ENCODE results near the gene ELP1.
"Not testable (repeated sequence)": the region's sequence is repeated elsewhere in the genome, so short reads cannot be mapped to it uniquely, and the experiment has no call there.

ELP1 gene

GRCh38 chr9:108921200-108921599, 12.7 kb downstream of the ELP1 start:
- no peak for DNase-seq

- DNase-seq = not testable (repeated sequence)
Measured at GRCh38 chr9:108920401-108920800, 13.5 kb downstream of the ELP1 start.

GRCh38 chr9:108919517-108919916, 14.4 kb downstream of the ELP1 start:
- DNase-seq = no peak

GRCh38 chr9:108913391-108913790, 20.5 kb downstream of the ELP1 start:
- no peak for DNase-seq

GRCh38 chr9:108911820-108912219, 22.1 kb downstream of the ELP1 start:
- no peak for DNase-seq

GRCh38 chr9:108910914-108911313, 23.0 kb downstream of the ELP1 start:
- DNase-seq = no peak

GRCh38 chr9:108910402-108910801, 23.5 kb downstream of the ELP1 start:
- DNase-seq = no peak

- DNase-seq = no peak
Measured at GRCh38 chr9:108905494-108905893, 28.4 kb downstream of the ELP1 start.

GRCh38 chr9:108904161-108904560, 29.8 kb downstream of the ELP1 start:
- no peak for DNase-seq

GRCh38 chr9:108903420-108904103, 30.4 kb downstream of the ELP1 start:
- DNase-seq = no peak

- DNase-seq = no peak
Measured at GRCh38 chr9:108900176-108900575, 33.7 kb downstream of the ELP1 start.

- not testable (repeated sequence) for DNase-seq
Measured at GRCh38 chr9:108899023-108899695, 34.8 kb downstream of the ELP1 start.

- no peak for DNase-seq
Measured at GRCh38 chr9:108897324-108898096, 36.4 kb downstream of the ELP1 start.

- no peak for DNase-seq
Measured at GRCh38 chr9:108894225-108894997, 39.5 kb downstream of the ELP1 start.

GRCh38 chr9:108889649-108890067, 44.3 kb downstream of the ELP1 start:
- no peak for DNase-seq

- DNase-seq = not testable (repeated sequence)
Measured at GRCh38 chr9:108886594-108887271, 47.2 kb downstream of the ELP1 start.

GRCh38 chr9:108885643-108886348, 48.1 kb downstream of the ELP1 start:
- DNase-seq = peak; percentile 77

- DNase-seq = no peak
Measured at GRCh38 chr9:108884701-108885100, 49.2 kb downstream of the ELP1 start.

- DNase-seq = no peak
Measured at GRCh38 chr9:108883085-108883484, 50.8 kb downstream of the ELP1 start.

GRCh38 chr9:108882052-108882888, 51.7 kb downstream of the ELP1 start:
- DNase-seq = no peak

Measured in stimulated activated CD4-positive, alpha-beta T cell treated with anti-CD3 and anti-CD28 coated beads, Interleukin-1b, Interleukin-23, amount 100 ng/mL, for 48 hours (primary cell).